Measurements from ENCODE around the gene CDC42SE2.

- TF ChIP-seq POLR2A (IDR thresholded peaks at IDR 0.05): no peak
- no peak for TF ChIP-seq CTCF (IDR thresholded peaks at IDR 0.05)
- no peak for TF ChIP-seq POLR2AphosphoS5 (IDR thresholded peaks at IDR 0.05; ENCODE audit: insufficient read depth in 1 of 2, low read depth in 1 of 2)
These were observed 120.9 kb downstream of the CDC42SE2 start for GRCh38 chr5:131384616-131385214.
